ENCODE measurements around the gene GCSAM.

The GCSAM gene

GRCh38 chr3:112128843-112129727 lies 4.0 kb downstream of the GCSAM start:
- Histone ChIP-seq H2AK5ac (ENCODE audit: low read length) (no peak overlapping the region), H4K5ac (ENCODE audit: low read length) (no peak overlapping the region), H3K4ac (ENCODE audit: low read depth, low read length) (no peak overlapping the region), H4K8ac (ENCODE audit: low read depth, low read length) (no peak overlapping the region), H3K4me2 (ENCODE audit: low read length) (no peak overlapping the region), H3K18ac (ENCODE audit: low read length) (no peak overlapping the region), H2BK120ac (ENCODE audit: low read depth, low read length) (no peak overlapping the region), H3K36me3 (ENCODE audit: control insufficient read depth, insufficient read depth, low read length) (no peaks in the 10 kb centered on the region), H2BK15ac (replicated peaks; ENCODE audit: low read depth) (no peak overlapping the region), H2BK5ac (ENCODE audit: low read length) (no peak overlapping the region), H3K4me1 (ENCODE audit: control insufficient read depth, low read depth, low read length) (peaks cover 9% of the 10 kb centered on the region), H3K23ac (ENCODE audit: low read length) (no peak overlapping the region), H3K27me3 (ENCODE audit: insufficient read depth, low read length, poor library complexity) (no peaks in the 10 kb centered on the region), H3K79me1 (ENCODE audit: low read length) (no peaks in the 10 kb centered on the region), H3K9ac (ENCODE audit: low read length) (no peak overlapping the region), H3K79me2 (ENCODE audit: control insufficient read depth, insufficient read depth, low read length) (no peaks in the 10 kb centered on the region), H3K4me3 (ENCODE audit: low read length) (no peak overlapping the region), H3K27ac (ENCODE audit: low read depth, low read length) (no peak overlapping the region), H3K56ac (ENCODE audit: low read length) (no peak overlapping the region)
- no CpG with 5 or more reads among the region's 7 CpGs for WGBS (ENCODE audit: extremely low coverage, insufficient coverage, low lambda C conversion rate)
- DNase-seq, result peak; percentile 94

DNA sequence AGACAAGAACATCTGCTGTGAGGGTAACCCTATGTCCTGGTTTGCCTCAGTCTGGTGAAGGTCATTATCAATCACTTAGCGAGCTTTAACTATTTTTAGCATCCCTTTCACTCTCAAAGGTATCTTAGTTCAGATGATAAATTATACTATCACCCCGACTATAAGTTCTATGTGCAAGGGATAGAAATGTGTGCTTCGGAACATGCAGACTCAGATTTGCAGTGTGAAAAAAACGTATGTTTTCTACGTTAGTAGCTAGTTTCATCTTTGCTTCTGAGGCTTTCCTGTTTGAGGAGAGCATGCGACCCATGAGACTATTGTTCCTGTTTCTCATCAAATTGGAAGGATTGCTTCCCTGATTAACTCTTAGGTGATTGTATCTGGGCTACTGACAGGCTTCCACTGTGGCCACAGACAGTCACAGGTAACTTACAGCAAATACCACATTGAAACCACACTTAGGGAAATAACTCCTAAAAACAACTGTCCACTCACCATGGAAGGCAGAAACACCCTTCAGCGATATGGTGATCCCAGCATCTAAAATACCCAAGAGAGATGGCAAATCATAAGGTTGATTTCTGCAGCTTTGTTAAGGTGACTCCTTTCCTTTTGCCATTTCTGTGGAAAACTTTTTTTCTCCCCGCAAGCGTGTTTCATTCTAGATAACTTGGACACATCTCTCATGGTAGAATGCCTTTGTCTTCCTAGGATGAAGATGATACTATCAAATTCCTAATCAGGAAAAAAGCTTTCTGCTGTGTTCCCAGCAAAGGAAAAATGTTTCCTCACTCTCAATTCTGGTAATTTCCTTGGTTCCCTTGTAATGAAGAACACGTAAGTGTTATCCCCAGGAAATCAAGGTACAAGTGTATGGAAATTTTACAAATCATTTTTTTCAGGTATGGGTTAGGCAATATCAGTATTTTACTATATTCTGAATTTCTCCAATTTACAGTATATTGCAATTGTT lies 5.2 kb downstream of the GCSAM start:
- Histone ChIP-seq H3K27me3 (ENCODE audit: insufficient read depth, low read length, poor library complexity) (no peaks in the 10 kb centered on the region), H3K23ac (ENCODE audit: low read length) (no peak overlapping the region), H2AK5ac (ENCODE audit: low read length) (no peak overlapping the region), H3K9ac (ENCODE audit: low read length) (no peak overlapping the region), H4K8ac (ENCODE audit: low read depth, low read length) (no peak overlapping the region), H4K5ac (ENCODE audit: low read length) (no peak overlapping the region), H2BK15ac (replicated peaks; ENCODE audit: low read depth) (no peak overlapping the region), H3K18ac (ENCODE audit: low read length) (no peak overlapping the region), H3K4ac (ENCODE audit: low read depth, low read length) (no peak overlapping the region), H2BK120ac (ENCODE audit: low read depth, low read length) (no peak overlapping the region), H3K4me1 (ENCODE audit: control insufficient read depth, low read depth, low read length) (peaks cover 9% of the 10 kb centered on the region), H3K36me3 (ENCODE audit: control insufficient read depth, insufficient read depth, low read length) (no peaks in the 10 kb centered on the region), H3K27ac (ENCODE audit: low read depth, low read length) (no peak overlapping the region), H3K79me2 (ENCODE audit: control insufficient read depth, insufficient read depth, low read length) (no peaks in the 10 kb centered on the region), H3K4me3 (ENCODE audit: low read length) (no peak overlapping the region), H3K79me1 (ENCODE audit: low read length) (no peaks in the 10 kb centered on the region), H3K4me2 (ENCODE audit: low read length) (no peak overlapping the region), H2BK5ac (ENCODE audit: low read length) (no peak overlapping the region), H3K56ac (ENCODE audit: low read length) (no peak overlapping the region)
- WGBS (ENCODE audit: extremely low coverage, insufficient coverage, low lambda C conversion rate), result no CpG with 5 or more reads among the region's 10 CpGs
- DNase-seq, result peak; percentile 13

- H3K23ac ChIP-seq (ENCODE audit: low read length), result no peak overlapping the region
- peaks cover 9% of the 10 kb centered on the region for H3K4me1 ChIP-seq (ENCODE audit: control insufficient read depth, low read depth, low read length)
- no peak overlapping the region for H3K18ac ChIP-seq (ENCODE audit: low read length)
- H3K27ac ChIP-seq (ENCODE audit: low read depth, low read length), result no peak overlapping the region
- WGBS (ENCODE audit: extremely low coverage, insufficient coverage, low lambda C conversion rate), result no CpG with 5 or more reads among the region's 1 CpG
- no peak overlapping the region for H2BK5ac ChIP-seq (ENCODE audit: low read length)
- DNase-seq, result peak; percentile 96
- H3K79me1 ChIP-seq (ENCODE audit: low read length), result no peaks in the 10 kb centered on the region
- H3K36me3 ChIP-seq (ENCODE audit: control insufficient read depth, insufficient read depth, low read length), result no peaks in the 10 kb centered on the region
- no peaks in the 10 kb centered on the region for H3K79me2 ChIP-seq (ENCODE audit: control insufficient read depth, insufficient read depth, low read length)
- H2AK5ac ChIP-seq (ENCODE audit: low read length), result no peak overlapping the region
- H3K56ac ChIP-seq (ENCODE audit: low read length), result no peak overlapping the region
- no peak overlapping the region for H4K5ac ChIP-seq (ENCODE audit: low read length)
- no peak overlapping the region for H3K4me2 ChIP-seq (ENCODE audit: low read length)
- H3K9ac ChIP-seq (ENCODE audit: low read length), result no peak overlapping the region
- no peak overlapping the region for H2BK15ac ChIP-seq (replicated peaks; ENCODE audit: low read depth)
- H4K8ac ChIP-seq (ENCODE audit: low read depth, low read length), result no peak overlapping the region
- no peak overlapping the region for H2BK120ac ChIP-seq (ENCODE audit: low read depth, low read length)
- no peak overlapping the region for H3K4ac ChIP-seq (ENCODE audit: low read depth, low read length)
- H3K4me3 ChIP-seq (ENCODE audit: low read length), result no peak overlapping the region
- no peaks in the 10 kb centered on the region for H3K27me3 ChIP-seq (ENCODE audit: insufficient read depth, low read length, poor library complexity)
Measured at GRCh38 chr3:112126511-112126911, 6.5 kb downstream of the GCSAM start.

DNA sequence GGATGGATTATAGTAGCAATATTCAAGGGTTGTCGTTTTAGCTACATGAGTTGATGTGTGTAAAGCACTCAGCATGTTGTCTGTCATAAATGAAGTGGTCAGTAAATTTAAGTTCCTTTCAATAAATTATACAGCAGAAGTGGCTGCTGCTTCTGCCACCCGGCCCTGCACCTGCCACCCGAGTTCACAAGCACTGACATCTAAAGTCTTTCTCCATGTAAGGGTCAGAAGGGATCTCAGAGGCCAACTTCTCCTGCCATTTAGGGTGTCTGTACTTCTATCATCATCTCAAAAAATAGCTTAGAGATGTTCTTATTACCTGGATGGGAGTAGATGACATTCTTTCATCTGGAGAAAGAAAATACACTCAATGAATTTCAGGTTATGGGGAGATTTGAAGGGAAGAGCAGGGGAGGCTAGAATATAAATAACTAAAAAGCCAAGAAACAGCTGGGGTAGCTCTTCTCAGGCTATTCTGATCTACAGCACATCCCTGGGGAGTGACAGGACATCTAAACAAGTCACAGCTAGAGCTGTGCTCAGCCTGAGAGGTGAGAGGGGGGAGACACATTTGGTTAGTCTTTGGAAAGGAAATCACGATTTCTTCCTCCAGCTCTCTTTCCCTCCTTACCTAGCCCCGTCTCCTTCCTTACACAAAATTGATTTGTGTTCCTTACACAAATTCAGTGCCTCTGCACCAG lies 8.0 kb downstream of the GCSAM start:
- no peak overlapping the region for H3K18ac ChIP-seq (ENCODE audit: low read length)
- no peak overlapping the region for H2BK5ac ChIP-seq (ENCODE audit: low read length)
- H2BK15ac ChIP-seq (replicated peaks; ENCODE audit: low read depth), result no peak overlapping the region
- H2BK120ac ChIP-seq (ENCODE audit: low read depth, low read length), result no peak overlapping the region
- peaks cover 9% of the 10 kb centered on the region for H3K4me1 ChIP-seq (ENCODE audit: control insufficient read depth, low read depth, low read length)
- no peaks in the 10 kb centered on the region for H3K79me2 ChIP-seq (ENCODE audit: control insufficient read depth, insufficient read depth, low read length)
- peak overlapping the region; percentile 40 for H3K56ac ChIP-seq (ENCODE audit: low read length)
- peak; percentile 14 for DNase-seq
- no peaks in the 10 kb centered on the region for H3K36me3 ChIP-seq (ENCODE audit: control insufficient read depth, insufficient read depth, low read length)
- no peak overlapping the region for H3K4ac ChIP-seq (ENCODE audit: low read depth, low read length)
- H3K23ac ChIP-seq (ENCODE audit: low read length), result peak overlapping the region; percentile 83
- WGBS (ENCODE audit: extremely low coverage, insufficient coverage, low lambda C conversion rate), result no CpG with 5 or more reads among the region's 5 CpGs
- H2AK5ac ChIP-seq (ENCODE audit: low read length), result no peak overlapping the region
- no peak overlapping the region for H3K27ac ChIP-seq (ENCODE audit: low read depth, low read length)
- H3K27me3 ChIP-seq (ENCODE audit: insufficient read depth, low read length, poor library complexity), result no peaks in the 10 kb centered on the region
- no peak overlapping the region for H4K8ac ChIP-seq (ENCODE audit: low read depth, low read length)
- no peak overlapping the region for H3K4me3 ChIP-seq (ENCODE audit: low read length)
- H4K5ac ChIP-seq (ENCODE audit: low read length), result no peak overlapping the region
- no peak overlapping the region for H3K4me2 ChIP-seq (ENCODE audit: low read length)
- H3K9ac ChIP-seq (ENCODE audit: low read length), result no peak overlapping the region
- no peaks in the 10 kb centered on the region for H3K79me1 ChIP-seq (ENCODE audit: low read length)

DNA sequence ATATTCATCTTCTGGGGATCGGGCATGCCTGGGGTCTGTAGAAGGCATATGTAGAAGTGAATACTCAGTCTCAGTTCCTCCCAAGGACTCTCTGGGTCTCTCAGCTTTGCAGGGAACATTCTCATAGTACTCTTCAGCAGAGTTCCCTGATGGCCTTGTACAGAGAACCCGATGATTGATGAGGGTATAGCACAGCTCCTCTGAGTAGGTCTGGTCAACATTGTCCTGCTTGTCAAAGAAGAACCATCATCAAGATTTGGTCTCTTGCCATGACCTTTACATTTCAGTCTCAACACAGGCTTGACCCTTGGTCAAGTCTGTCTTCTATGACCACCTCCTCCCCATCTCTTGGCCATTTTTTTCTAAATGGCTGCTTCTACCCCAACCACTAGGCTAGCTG lies 9.5 kb downstream of the GCSAM start:
- no peak overlapping the region for H3K4me2 ChIP-seq (ENCODE audit: low read length)
- H3K27ac ChIP-seq (ENCODE audit: low read depth, low read length), result no peak overlapping the region
- no peak overlapping the region for H4K5ac ChIP-seq (ENCODE audit: low read length)
- H3K23ac ChIP-seq (ENCODE audit: low read length), result no peak overlapping the region
- H2BK120ac ChIP-seq (ENCODE audit: low read depth, low read length), result no peak overlapping the region
- no peaks in the 10 kb centered on the region for H3K36me3 ChIP-seq (ENCODE audit: control insufficient read depth, insufficient read depth, low read length)
- no peak overlapping the region for H4K8ac ChIP-seq (ENCODE audit: low read depth, low read length)
- H3K79me2 ChIP-seq (ENCODE audit: control insufficient read depth, insufficient read depth, low read length), result no peaks in the 10 kb centered on the region
- no CpG with 5 or more reads among the region's 2 CpGs for WGBS (ENCODE audit: extremely low coverage, insufficient coverage, low lambda C conversion rate)
- no peak overlapping the region for H3K4ac ChIP-seq (ENCODE audit: low read depth, low read length)
- H2BK15ac ChIP-seq (replicated peaks; ENCODE audit: low read depth), result no peak overlapping the region
- no peak overlapping the region for H3K56ac ChIP-seq (ENCODE audit: low read length)
- H3K79me1 ChIP-seq (ENCODE audit: low read length), result no peaks in the 10 kb centered on the region
- no peak overlapping the region for H3K4me3 ChIP-seq (ENCODE audit: low read length)
- no peaks in the 10 kb centered on the region for H3K27me3 ChIP-seq (ENCODE audit: insufficient read depth, low read length, poor library complexity)
- no peak overlapping the region for H2AK5ac ChIP-seq (ENCODE audit: low read length)
- no peak overlapping the region for H3K9ac ChIP-seq (ENCODE audit: low read length)
- H3K4me1 ChIP-seq (ENCODE audit: control insufficient read depth, low read depth, low read length), result peaks cover 9% of the 10 kb centered on the region
- no peak for DNase-seq
- H2BK5ac ChIP-seq (ENCODE audit: low read length), result no peak overlapping the region
- no peak overlapping the region for H3K18ac ChIP-seq (ENCODE audit: low read length)

Measured in mesendoderm (in vitro differentiated cells).